Naive thymus-derived CD8-positive, alpha-beta T cell (primary cell): ENCODE measurements around the gene TMEM271. TPM values are rescaled to one million over a fixed set of nuclear protein-coding genes. Genes with fewer than 3 reads are reported as not detected.
A peak's percentile ranks its signal among the peaks of the same experiment; 100 is the strongest.

ENCODE experiments used
- ATAC-seq, 2 donors: fragments of 150-1000 bp; cut with Tn5 transposase in 1 of 2; sonication (Bioruptor Pico), chemical (Tn5 transposase) in 1 of 2; 1 replicate in 1 of 2; 2 replicates in 1 of 2; pipeline ENCODE4 v1.10.0; 2021; ENCODE audit warnings: mild to moderate bottlenecking in 2 of 2, moderate library complexity in 2 of 2
- POLR2A ChIA-PET: fragments of 350-600 bp; sonication (Branson Sonifier 250); formaldehyde crosslinking; loops from one replicate; lab custom pipeline; 2021; ENCODE audit warnings: antibody characterized with exemption; lab: Charles Lee
- DNase-seq, 10 donors: peaks; one replicate each; pipeline versions ENCODE4 v3.0.0 to v3.0.0-alpha.2; 2020 to 2022
- H3K27ac Mint-ChIP-seq, 10 donors: one replicate each; pipeline ENCODE4 v1.8.0; 2020 to 2022; ENCODE audit warnings: mild to moderate bottlenecking in 10 of 10, mixed read lengths in 10 of 10, moderate library complexity in 4 of 10, inconsistent platforms in 1 of 10
- H3K27me3 Mint-ChIP-seq, 5 donors: one replicate each; pipeline ENCODE4 v1.8.0; 2021 to 2022; ENCODE audit warnings: mixed read lengths in 5 of 5
- H3K36me3 Mint-ChIP-seq, 3 donors: one replicate each; pipeline ENCODE4 v1.8.0; 2020 to 2022; ENCODE audit warnings: mixed read lengths in 3 of 3, mild to moderate bottlenecking in 2 of 3, inconsistent platforms in 1 of 3
- H3K4me1 Mint-ChIP-seq, 4 donors: one replicate each; pipeline ENCODE4 v1.8.0; 2021 to 2022; ENCODE audit warnings: mixed read lengths in 4 of 4
- H3K4me3 Mint-ChIP-seq, 10 donors: one replicate each; pipeline ENCODE4 v1.8.0; 2020 to 2022; ENCODE audit warnings: mild to moderate bottlenecking in 10 of 10, mixed read lengths in 10 of 10, moderate library complexity in 6 of 10, inconsistent platforms in 1 of 10
- H3K9me3 Mint-ChIP-seq, 9 donors: one replicate each; pipeline ENCODE4 v1.8.0; 2020 to 2022; ENCODE audit warnings: mixed read lengths in 9 of 9, mild to moderate bottlenecking in 3 of 9, inconsistent platforms in 1 of 9, moderate library complexity in 1 of 9
- polyA plus RNA-seq, 3 donors: library from polyadenylated mRNA; unstranded; fragments of 300-500 nt; fragmentation: Illumina TruSeq; gene quantifications; one replicate each; pipeline ENCODE4 v1.2.3, GENCODE V29; 2021
- total RNA-seq, 8 experiments: library from RNA in 2 of 8; stranded (reverse) in 2 of 8; gene quantifications; one replicate each; pipeline ENCODE4 v1.2.3 and lab custom pipeline; 2021 to 2026

Gene TMEM271
- total and polyA plus RNA-seq, 5 experiments from 2014 or later = not detected

GRCh38 chr4:583820-584219 lies 7.7 kb upstream of the TMEM271 start:
- Mint-ChIP-seq H3K9me3 (peaks cover 7 to 37% (median 15%) of the 10 kb centered on the region in 9 donors), H3K4me1 (peaks cover 0 to 3% (median 0%) of the 10 kb centered on the region in 4 donors), H3K4me3 (no peak overlapping the region), H3K27ac (no peak overlapping the region), H3K36me3 (peaks cover 2 to 13% (median 4%) of the 10 kb centered on the region in 3 donors), H3K27me3 (peaks cover 25 to 83% (median 40%) of the 10 kb centered on the region in 5 donors)
- DNase-seq (no peak), ATAC-seq (no peak)
- POLR2A ChIA-PET = no interaction called here

GRCh38 chr4:581753-582361 lies 5.8 kb upstream of the TMEM271 start:
- POLR2A ChIA-PET = no interaction called here
- Mint-ChIP-seq H3K27ac (no peak overlapping the region), H3K9me3 (peaks cover 7 to 37% (median 15%) of the 10 kb centered on the region in 9 donors), H3K27me3 (peaks cover 32 to 83% (median 46%) of the 10 kb centered on the region in 5 donors), H3K36me3 (peaks cover 2 to 13% (median 6%) of the 10 kb centered on the region in 3 donors), H3K4me1 (peaks cover 5 to 13% (median 10%) of the 10 kb centered on the region in 4 donors), H3K4me3 (no peak overlapping the region)
- no peak for ATAC-seq
- DNase-seq = no peak

GRCh38 chr4:581181-581580 lies 5.1 kb upstream of the TMEM271 start:
- Mint-ChIP-seq H3K36me3 (peaks cover 2 to 13% (median 7%) of the 10 kb centered on the region in 3 donors), H3K27me3 (peaks cover 31 to 79% (median 45%) of the 10 kb centered on the region in 5 donors), H3K4me3 (no peak overlapping the region), H3K27ac (no peak overlapping the region), H3K4me1 (peaks cover 7 to 13% (median 10%) of the 10 kb centered on the region in 4 donors), H3K9me3 (peaks cover 7 to 35% (median 15%) of the 10 kb centered on the region in 9 donors)
- DNase-seq = no peak
- POLR2A ChIA-PET = no interaction called here
- no peak for ATAC-seq

GRCh38 chr4:579543-580175 lies 3.6 kb upstream of the TMEM271 start:
- H3K4me1 Mint-ChIP-seq = peaks cover 7 to 13% (median 10%) of the 10 kb centered on the region in 4 donors
- no peak overlapping the region for H3K27ac Mint-ChIP-seq
- DNase-seq (no peak), ATAC-seq (peak in 1 of 2 donors; percentile 49)
- peaks cover 6 to 23% (median 13%) of the 10 kb centered on the region in 9 donors for H3K9me3 Mint-ChIP-seq
- H3K36me3 Mint-ChIP-seq = peaks cover 0 to 13% (median 7%) of the 10 kb centered on the region in 3 donors
- no peak overlapping the region for H3K4me3 Mint-ChIP-seq
- POLR2A ChIA-PET = no interaction called here
- H3K27me3 Mint-ChIP-seq = peaks cover 27 to 72% (median 38%) of the 10 kb centered on the region in 5 donors

GRCh38 chr4:578451-579443 lies 2.7 kb upstream of the TMEM271 start:
- Mint-ChIP-seq H3K4me3 (peak overlapping the region in 3 of 10 donors; percentile 10 to 62 (median 26)), H3K36me3 (peaks cover 0 to 6% (median 4%) of the 10 kb centered on the region in 3 donors), H3K4me1 (peaks cover 11 to 16% (median 14%) of the 10 kb centered on the region in 4 donors), H3K27ac (peak overlapping the region in 1 of 10 donors; percentile 13), H3K9me3 (peaks cover 0 to 14% (median 7%) of the 10 kb centered on the region in 9 donors), H3K27me3 (peaks cover 29 to 74% (median 41%) of the 10 kb centered on the region in 5 donors)
- POLR2A ChIA-PET = no interaction called here
- peak in 1 of 10 donors; percentile 43 for DNase-seq
- no peak for ATAC-seq

- Mint-ChIP-seq H3K4me3 (peak overlapping the region in 9 of 10 donors; percentile 25 to 85 (median 68)), H3K9me3 (peaks cover 0 to 7% (median 4%) of the 10 kb centered on the region in 9 donors), H3K27ac (peak overlapping the region in 1 of 10 donors; percentile 6), H3K4me1 (peaks cover 11 to 18% (median 14%) of the 10 kb centered on the region in 4 donors), H3K27me3 (peaks cover 34 to 80% (median 43%) of the 10 kb centered on the region in 5 donors), H3K36me3 (peaks cover 0 to 4% (median 0%) of the 10 kb centered on the region in 3 donors)
- no peak for DNase-seq
- POLR2A ChIA-PET = no interaction called here
- ATAC-seq = no peak
Measured at GRCh38 chr4:577499-578450, 1.7 kb upstream of the TMEM271 start.

- Mint-ChIP-seq H3K4me3 (peak overlapping the region; percentile 53 to 85 (median 71)), H3K27me3 (peaks cover 36 to 82% (median 49%) of the 10 kb centered on the region in 5 donors), H3K9me3 (peaks cover 0 to 5% (median 4%) of the 10 kb centered on the region in 9 donors), H3K4me1 (peaks cover 12 to 18% (median 15%) of the 10 kb centered on the region in 4 donors), H3K36me3 (peaks cover 0 to 4% (median 0%) of the 10 kb centered on the region in 3 donors), H3K27ac (no peak overlapping the region)
- POLR2A ChIA-PET = interaction anchor here (0.9 kb wide), 1 partner anchor 97 kb away, joined by 4 read pairs; the partner anchor contains the start of genes ATP5ME and MYL5
- DNase-seq = no peak
- ATAC-seq = no peak
Measured at GRCh38 chr4:576991-577498, 950 bp upstream of the TMEM271 start.

- DNase-seq (peak in 2 of 10 donors; percentile 3 to 9), ATAC-seq (peak in 1 of 2 donors; percentile 61)
- no peak overlapping the region for H3K27ac Mint-ChIP-seq
- peaks cover 12 to 18% (median 16%) of the 10 kb centered on the region in 4 donors for H3K4me1 Mint-ChIP-seq
- H3K27me3 Mint-ChIP-seq = peaks cover 43 to 82% (median 55%) of the 10 kb centered on the region in 5 donors
- no peak overlapping the region for H3K4me3 Mint-ChIP-seq
- H3K9me3 Mint-ChIP-seq = peaks cover 0 to 14% (median 3%) of the 10 kb centered on the region in 9 donors
- POLR2A ChIA-PET = no interaction called here
- H3K36me3 Mint-ChIP-seq = peaks cover 0 to 8% (median 7%) of the 10 kb centered on the region in 3 donors
Measured at GRCh38 chr4:575281-576141, 584 bp downstream of the TMEM271 start.

GRCh38 chr4:574346-575161 lies 1.5 kb downstream of the TMEM271 start:
- no peak overlapping the region for H3K27ac Mint-ChIP-seq
- H3K4me3 Mint-ChIP-seq = peak overlapping the region in 8 of 10 donors; percentile 31 to 72 (median 54)
- H3K4me1 Mint-ChIP-seq = peaks cover 12 to 18% (median 15%) of the 10 kb centered on the region in 4 donors
- peaks cover 0 to 8% (median 6%) of the 10 kb centered on the region in 3 donors for H3K36me3 Mint-ChIP-seq
- ATAC-seq = no peak
- POLR2A ChIA-PET = no interaction called here
- no peak for DNase-seq
- H3K9me3 Mint-ChIP-seq = peaks cover 0 to 13% (median 3%) of the 10 kb centered on the region in 9 donors
- peaks cover 39 to 82% (median 53%) of the 10 kb centered on the region in 5 donors for H3K27me3 Mint-ChIP-seq
